ENCODE measurements around the gene SEC14L1. TPM values are rescaled to one million over a fixed set of nuclear protein-coding genes. Genes with fewer than 3 reads are reported as not detected.
"Not testable (repeated sequence)": the region's sequence is repeated elsewhere in the genome, so short reads cannot be mapped to it uniquely, and the experiment has no call there.

Gene SEC14L1
- total RNA-seq, 1 donor from 2014 or later, result 144 TPM

- Histone ChIP-seq H3K27me3 (no peaks in the 10 kb centered on the region), H3K36me3 (no peaks in the 10 kb centered on the region), H3K9me3 (no peaks in the 10 kb centered on the region), H3K4me1 (peaks cover 20% of the 10 kb centered on the region), H3K27ac (no peak overlapping the region), H3K4me3 (no peak overlapping the region)
- intact Hi-C loops (cut with DNase I), result no loop called here
- TF ChIP-seq CTCF (IDR thresholded peaks at IDR 0.05), result no peak
- DNase-seq (no peak), ATAC-seq (no peak)
Observed at GRCh38 chr17:77131904-77132303, 8.9 kb upstream of the SEC14L1 start.

GRCh38 chr17:77132411-77133086, 8.2 kb upstream of the SEC14L1 start:
- intact Hi-C loops (cut with DNase I), result no loop called here
- no peaks in the 10 kb centered on the region for H3K36me3 ChIP-seq

GRCh38 chr17:77133087-77133638, 7.6 kb upstream of the SEC14L1 start:
- intact Hi-C loops (cut with DNase I), result no loop called here
- peaks cover 20% of the 10 kb centered on the region for H3K4me1 ChIP-seq
- H3K36me3 ChIP-seq, result no peaks in the 10 kb centered on the region
- ATAC-seq, result no peak
- no peak for TF ChIP-seq CTCF (IDR thresholded peaks at IDR 0.05)
- H3K27me3 ChIP-seq, result no peaks in the 10 kb centered on the region
- no peaks in the 10 kb centered on the region for H3K9me3 ChIP-seq
- H3K27ac ChIP-seq, result no peak overlapping the region
- no peak for DNase-seq
- H3K4me3 ChIP-seq, result no peak overlapping the region

More at GRCh38 chr17:77132411-77133086, 8.2 kb upstream of the SEC14L1 start:
- no peak for TF ChIP-seq CTCF (IDR thresholded peaks at IDR 0.05)
- H3K27ac ChIP-seq, result no peak overlapping the region
- DNase-seq (no peak), ATAC-seq (no peak)
- H3K4me3 ChIP-seq, result no peak overlapping the region
- peaks cover 20% of the 10 kb centered on the region for H3K4me1 ChIP-seq
- no peaks in the 10 kb centered on the region for H3K27me3 ChIP-seq
- no peaks in the 10 kb centered on the region for H3K9me3 ChIP-seq

GRCh38 chr17:77136420-77136767, 4.4 kb upstream of the SEC14L1 start:
- DNase-seq (peak; percentile 10), ATAC-seq (no peak)
- H3K4me3 ChIP-seq, result no peak overlapping the region

GRCh38 chr17:77137111-77137510, 3.7 kb upstream of the SEC14L1 start:
- intact Hi-C loops (cut with DNase I), result no loop called here

More at GRCh38 chr17:77136420-77136767, 4.4 kb upstream of the SEC14L1 start:
- no peak for TF ChIP-seq CTCF (IDR thresholded peaks at IDR 0.05)
- Histone ChIP-seq H3K4me1 (peaks cover 17% of the 10 kb centered on the region), H3K36me3 (no peaks in the 10 kb centered on the region), H3K27ac (no peak overlapping the region), H3K9me3 (no peaks in the 10 kb centered on the region), H3K27me3 (no peaks in the 10 kb centered on the region)
- intact Hi-C loops (cut with DNase I), result no loop called here

GRCh38 chr17:77137886-77138285, 2.9 kb upstream of the SEC14L1 start:
- H3K27ac ChIP-seq, result not testable (repeated sequence)
- DNase-seq, result peak; percentile 58

More at GRCh38 chr17:77137111-77137510, 3.7 kb upstream of the SEC14L1 start:
- Histone ChIP-seq H3K9me3 (no peaks in the 10 kb centered on the region), H3K4me1 (peaks cover 18% of the 10 kb centered on the region), H3K27ac (no peak overlapping the region), H3K4me3 (no peak overlapping the region), H3K36me3 (no peaks in the 10 kb centered on the region), H3K27me3 (no peaks in the 10 kb centered on the region)
- DNase-seq (peak; percentile 9), ATAC-seq (no peak)
- TF ChIP-seq CTCF (IDR thresholded peaks at IDR 0.05), result no peak

More at GRCh38 chr17:77137886-77138285, 2.9 kb upstream of the SEC14L1 start:
- ATAC-seq; H3K36me3 ChIP-seq; H3K9me3 ChIP-seq; H3K4me3 ChIP-seq; intact Hi-C loops (cut with DNase I); H3K27me3 ChIP-seq: not testable (repeated sequence)
- peaks cover 25% of the 10 kb centered on the region for H3K4me1 ChIP-seq

Measured in upper lobe of right lung (tissue), 1 donor.